HEK293 (cell line): Measurements from ENCODE around the gene GALNT2.

Source experiments
- CTCF ChIA-PET: fragments of 350-600 bp; formaldehyde crosslinking; extraction: SDS; loops from one replicate; lab custom pipeline; 2021; ENCODE audit warnings: antibody characterized with exemption; lab: Yijun Ruan, JAX
- POLR2A ChIA-PET: fragments of 300-600 bp; formaldehyde crosslinking; extraction: SDS; loops from one replicate; lab custom pipeline; 2020; ENCODE audit warnings: antibody characterized with exemption, inconsistent platforms; lab: Yijun Ruan, JAX
- H3K27ac ChIP-seq: fragments of 200-500 bp; sonication (Bioruptor generic); 2 replicates; pipeline ENCODE4 v1.5.1; 2014; ENCODE audit warnings: low read depth, low read length, control low read depth, inconsistent platforms; ENCODE audit errors: extremely low read depth
- H3K36me3 ChIP-seq, 2 experiments: fragments of 200-500 bp in 1 of 2; sonication (Bioruptor generic) in 1 of 2; 1 replicate in 1 of 2; 2 replicates in 1 of 2; pipeline ENCODE4 v1.5.1; 2014 to 2017; ENCODE audit warnings: inconsistent platforms in 2 of 2, low read length in 2 of 2; ENCODE audit not compliant: control insufficient read depth in 2 of 2, insufficient read depth in 1 of 2
- H3K4me1 ChIP-seq: fragments of 200-500 bp; sonication (Bioruptor generic); 2 replicates; pipeline ENCODE4 v1.5.1; 2014; ENCODE audit warnings: mild to moderate bottlenecking, low read length, inconsistent platforms; ENCODE audit not compliant: control insufficient read depth, insufficient read depth
- H3K4me3 ChIP-seq: 2 replicates; pipeline ENCODE4 v1.5.1; 2011; ENCODE audit warnings: low read depth, mild to moderate bottlenecking, control low read depth, low read length, moderate library complexity
- H3K9me3 ChIP-seq: fragments of 200-500 bp; sonication (Bioruptor generic); 2 replicates; pipeline ENCODE4 v1.5.1; 2014; ENCODE audit warnings: low read depth, low read length, inconsistent platforms; ENCODE audit not compliant: control insufficient read depth, insufficient read depth
- OSR2 ChIP-seq: fragments of 450-650 bp; formaldehyde crosslinking; IDR thresholded peaks from 2 replicates; pipeline ENCODE4 v1.5.1; 2016; ENCODE audit warnings: missing biosample characterization, missing genetic modification characterization
- TSHZ1 ChIP-seq: fragments of 450-650 bp; formaldehyde crosslinking; IDR thresholded peaks from 2 replicates; pipeline ENCODE4 v1.5.1; 2016; ENCODE audit warnings: missing biosample characterization, missing genetic modification characterization, borderline replicate concordance
- ZBTB20 ChIP-seq: fragments of 450-650 bp; formaldehyde crosslinking; IDR thresholded peaks from 2 replicates; pipeline ENCODE4 v1.5.1; 2016; ENCODE audit warnings: missing biosample characterization, missing genetic modification characterization
- ZBTB6 ChIP-seq: fragments of 450-650 bp; formaldehyde crosslinking; IDR thresholded peaks from 2 replicates; pipeline ENCODE4 v1.5.1; 2017; ENCODE audit warnings: missing biosample characterization, missing genetic modification characterization
- ZFP41 ChIP-seq: fragments of 450-650 bp; formaldehyde crosslinking; IDR thresholded peaks from 2 replicates; pipeline ENCODE4 v1.5.1; 2016; ENCODE audit warnings: missing biosample characterization, missing genetic modification characterization, borderline replicate concordance
- ZIC2 ChIP-seq: fragments of 450-650 bp; formaldehyde crosslinking; IDR thresholded peaks from 2 replicates; pipeline ENCODE4 v1.5.1; 2016; ENCODE audit warnings: missing biosample characterization, missing genetic modification characterization
- ZNF362 ChIP-seq: fragments of 450-650 bp; formaldehyde crosslinking; IDR thresholded peaks from 2 replicates; pipeline ENCODE4 v1.5.1; 2016; ENCODE audit warnings: missing biosample characterization, missing genetic modification characterization
- ZNF433 ChIP-seq: fragments of 450-650 bp; formaldehyde crosslinking; IDR thresholded peaks from 2 replicates; pipeline ENCODE4 v1.5.1; 2016; ENCODE audit warnings: missing biosample characterization, missing genetic modification characterization, low read depth
- ZNF654 ChIP-seq: fragments of 450-650 bp; formaldehyde crosslinking; IDR thresholded peaks from 2 replicates; pipeline ENCODE4 v1.5.1; 2016; ENCODE audit warnings: low read depth, missing biosample characterization, missing genetic modification characterization
- ZSCAN16 ChIP-seq: fragments of 450-650 bp; formaldehyde crosslinking; IDR thresholded peaks from 2 replicates; pipeline ENCODE4 v1.5.1; 2016; ENCODE audit warnings: missing biosample characterization, missing genetic modification characterization
- ZSCAN23 ChIP-seq: fragments of 450-650 bp; formaldehyde crosslinking; IDR thresholded peaks from 2 replicates; pipeline ENCODE4 v1.5.1; 2016; ENCODE audit warnings: missing biosample characterization, missing genetic modification characterization
- ZSCAN5A ChIP-seq: fragments of 450-650 bp; formaldehyde crosslinking; IDR thresholded peaks from 2 replicates; pipeline ENCODE4 v1.5.1; 2016; ENCODE audit warnings: missing biosample characterization, missing genetic modification characterization

GALNT2 gene

GRCh38 chr1:230071316-230071715 is 4.3 kb downstream of the GALNT2 start:
- H3K4me1 ChIP-seq = peaks cover 34% of the 10 kb centered on the region
- CTCF ChIA-PET = interaction anchor here (0.6 to 1.4 kb wide), 3 partner anchors 15 to 410 kb away, joined by 3 read pairs; no protein-coding TSS in a partner anchor
- H3K4me3 ChIP-seq = no peak overlapping the region
- TF ChIP-seq ZSCAN23 (tag by site-specific recombination) = no peak
- TF ChIP-seq OSR2 (tag by site-specific recombination) = no peak
- POLR2A ChIA-PET = interaction anchor here (0.6 to 1.9 kb wide), 3 partner anchors 14 to 98 kb away, joined by 4 to 5 read pairs (median 4); no protein-coding TSS in a partner anchor
- no peaks in the 10 kb centered on the region for H3K9me3 ChIP-seq
- no peak overlapping the region for H3K27ac ChIP-seq
- H3K36me3 ChIP-seq = no peaks in the 10 kb centered on the region

GRCh38 chr1:230072296-230072695 is 5.3 kb downstream of the GALNT2 start:
- POLR2A ChIA-PET = no interaction called here
- H3K9me3 ChIP-seq = no peaks in the 10 kb centered on the region

GRCh38 chr1:230072866-230073265 is 5.8 kb downstream of the GALNT2 start:
- peaks cover 33% of the 10 kb centered on the region for H3K4me1 ChIP-seq
- TF ChIP-seq ZBTB20 (tag by site-specific recombination) (no peak), ZFP41 (tag by site-specific recombination) (no peak), ZNF362 (no peak), ZSCAN5A (tag by site-specific recombination) (no peak), ZSCAN16 (no peak), ZBTB6 (no peak), ZNF654 (tag by site-specific recombination) (no peak), TSHZ1 (tag by site-specific recombination) (no peak)
- TF ChIP-seq, all 188 proteins: peak for 0
- CTCF ChIA-PET = interaction anchor here (0.6 kb wide), 2 partner anchors 108 to 111 kb away, joined by 4 to 7 read pairs; no protein-coding TSS in a partner anchor
- Histone ChIP-seq H3K36me3 (no peaks in the 10 kb centered on the region), H3K4me3 (no peak overlapping the region), H3K27ac (no peak overlapping the region), H3K9me3 (no peaks in the 10 kb centered on the region)
- POLR2A ChIA-PET = no interaction called here

More at GRCh38 chr1:230072296-230072695, 5.3 kb downstream of the GALNT2 start:
- CTCF ChIA-PET = interaction anchor here (0.6 kb wide), 2 partner anchors 109 to 112 kb away, joined by 4 to 7 read pairs; no protein-coding TSS in a partner anchor
- H3K4me3 ChIP-seq = no peak overlapping the region
- no peak overlapping the region for H3K27ac ChIP-seq
- H3K36me3 ChIP-seq = no peaks in the 10 kb centered on the region
- no peak for TF ChIP-seq ZNF433 (tag by site-specific recombination)
- TF ChIP-seq ZIC2 (tag by site-specific recombination) = peak; percentile 91
- peaks cover 33% of the 10 kb centered on the region for H3K4me1 ChIP-seq
